SW 1271 (cell line): ENCODE results near the gene ZNF710.

Experiments used
- DNase-seq, 2 experiments: peaks; one replicate each; lab custom pipeline; 2025; lab: John Stamatoyannopoulos, UW

The ZNF710 gene

GRCh38 chr15:90039996-90040395 lies 38.9 kb downstream of the ZNF710 start:
- no peak for DNase-seq

GRCh38 chr15:90040618-90041017 lies 39.5 kb downstream of the ZNF710 start:
- DNase-seq: no peak

GRCh38 chr15:90042356-90042755 lies 41.2 kb downstream of the ZNF710 start:
- no peak for DNase-seq

GRCh38 chr15:90042766-90043529 lies 41.8 kb downstream of the ZNF710 start:
- no peak for DNase-seq

GRCh38 chr15:90043530-90044010 lies 42.4 kb downstream of the ZNF710 start:
- no peak for DNase-seq

GRCh38 chr15:90044191-90044590 lies 43.1 kb downstream of the ZNF710 start:
- no peak for DNase-seq

- DNase-seq: no peak
Observed at GRCh38 chr15:90044916-90045371, 43.8 kb downstream of the ZNF710 start.

GRCh38 chr15:90046289-90046688 lies 45.2 kb downstream of the ZNF710 start:
- no peak for DNase-seq

- DNase-seq: no peak
Observed at GRCh38 chr15:90046911-90047392, 45.8 kb downstream of the ZNF710 start.

GRCh38 chr15:90047956-90048575 lies 46.9 kb downstream of the ZNF710 start:
- DNase-seq: no peak

GRCh38 chr15:90049030-90049429 lies 47.9 kb downstream of the ZNF710 start:
- no peak for DNase-seq

- no peak for DNase-seq
Observed at GRCh38 chr15:90049666-90050604, 48.8 kb downstream of the ZNF710 start.

GRCh38 chr15:90051874-90052273 lies 50.8 kb downstream of the ZNF710 start:
- no peak for DNase-seq

- DNase-seq: no peak
Observed at GRCh38 chr15:90053685-90054466, 52.8 kb downstream of the ZNF710 start.

- DNase-seq: no peak
Observed at GRCh38 chr15:90054618-90055097, 53.5 kb downstream of the ZNF710 start.

- no peak for DNase-seq
Observed at GRCh38 chr15:90055182-90055581, 54.1 kb downstream of the ZNF710 start.

GRCh38 chr15:90056529-90056928 lies 55.4 kb downstream of the ZNF710 start:
- DNase-seq: no peak

- DNase-seq: no peak
Observed at GRCh38 chr15:90058308-90058707, 57.2 kb downstream of the ZNF710 start.

- no peak for DNase-seq
Observed at GRCh38 chr15:90058775-90059174, 57.7 kb downstream of the ZNF710 start.

GRCh38 chr15:90059208-90059985 lies 58.3 kb downstream of the ZNF710 start:
- no peak for DNase-seq
